Duodenal mucosa (tissue), 2 donors: ENCODE results near the gene GTF2F1.
A peak's percentile ranks its signal among the peaks of the same experiment; 100 is the strongest.

Experiments used
- H3K27ac ChIP-seq: one replicate; pipeline ENCODE4 v1.7.0; 2013; ENCODE audit warnings: low read depth, low read length
- H3K27me3 ChIP-seq, 2 donors: one replicate each; pipeline ENCODE4 v1.7.0; 2013; ENCODE audit warnings: low read length in 2 of 2, control low read depth in 1 of 2; ENCODE audit not compliant: insufficient read depth in 2 of 2, control insufficient read depth in 1 of 2
- H3K36me3 ChIP-seq, 2 donors: one replicate each; pipeline ENCODE4 v1.7.0; 2013; ENCODE audit warnings: low read length in 2 of 2, control low read depth in 1 of 2; ENCODE audit not compliant: insufficient read depth in 2 of 2, control insufficient read depth in 1 of 2
- H3K4me1 ChIP-seq, 2 donors: one replicate each; pipeline ENCODE4 v1.7.0; 2013; ENCODE audit warnings: low read length in 2 of 2, control low read depth in 1 of 2; ENCODE audit not compliant: insufficient read depth in 2 of 2, control insufficient read depth in 1 of 2
- H3K4me3 ChIP-seq, 2 donors: one replicate each; pipeline ENCODE4 v1.7.0; 2013; ENCODE audit warnings: low read length in 2 of 2, low read depth in 1 of 2
- H3K9ac ChIP-seq, 2 donors: one replicate each; pipeline ENCODE4 v1.7.0; 2013; ENCODE audit warnings: low read length in 2 of 2, low read depth in 1 of 2
- H3K9me3 ChIP-seq, 2 donors: one replicate each; pipeline ENCODE4 v1.7.0; 2013; ENCODE audit warnings: low read length in 2 of 2, control low read depth in 1 of 2; ENCODE audit not compliant: control insufficient read depth in 1 of 2

Gene GTF2F1

GRCh38 chr19:6383188-6383587 lies 9.8 kb downstream of the GTF2F1 start:
- H3K9ac ChIP-seq: no peak overlapping the region
- no peaks in the 10 kb centered on the region for H3K9me3 ChIP-seq
- H3K36me3 ChIP-seq: peaks cover 17 to 86% of the 10 kb centered on the region in 2 donors
- H3K4me1 ChIP-seq: no peaks in the 10 kb centered on the region
- H3K27ac ChIP-seq: no peak overlapping the region
- H3K27me3 ChIP-seq: no peaks in the 10 kb centered on the region
- H3K4me3 ChIP-seq: no peak overlapping the region

DNA sequence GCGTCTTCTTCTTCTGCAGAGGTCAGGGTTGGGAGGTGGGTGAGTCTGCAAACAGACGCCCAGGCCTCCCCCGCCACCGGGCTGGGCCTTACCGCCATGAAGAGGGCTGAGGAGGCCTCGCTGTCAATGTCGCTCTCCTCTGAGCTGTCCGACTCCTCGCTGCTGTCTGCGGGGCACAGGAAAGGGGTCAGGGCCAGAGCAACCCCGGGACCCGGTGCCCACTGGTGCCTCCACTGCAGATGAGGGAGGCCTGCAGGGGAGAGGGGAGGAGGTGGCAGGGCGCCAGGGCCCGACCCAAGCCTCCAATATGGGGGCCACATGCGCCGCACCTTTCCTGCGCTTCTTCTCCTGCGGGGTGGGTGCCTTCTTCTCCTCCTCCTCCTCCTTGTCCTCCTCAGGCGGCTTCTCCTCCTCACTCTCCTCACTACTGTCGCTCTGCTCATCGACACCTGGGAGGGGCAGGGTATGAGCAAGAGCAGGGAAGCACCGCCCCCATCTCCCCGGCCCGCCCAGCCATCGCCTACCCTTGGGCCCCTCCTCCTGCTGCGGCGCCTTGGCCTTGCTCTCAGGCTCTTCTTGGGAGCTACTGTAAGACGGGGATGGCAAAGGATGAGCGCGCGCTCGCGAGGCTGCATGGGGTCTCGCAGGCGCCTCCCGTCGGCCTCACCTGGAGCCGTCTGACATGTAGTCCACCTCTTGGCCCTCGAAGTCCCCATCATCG lies 11.8 kb downstream of the GTF2F1 start:
- no peaks in the 10 kb centered on the region for H3K4me1 ChIP-seq
- H3K36me3 ChIP-seq: peaks cover 17 to 67% of the 10 kb centered on the region in 2 donors
- H3K9ac ChIP-seq: no peak overlapping the region
- no peak overlapping the region for H3K4me3 ChIP-seq
- H3K9me3 ChIP-seq: no peaks in the 10 kb centered on the region
- no peaks in the 10 kb centered on the region for H3K27me3 ChIP-seq
- no peak overlapping the region for H3K27ac ChIP-seq

DNA sequence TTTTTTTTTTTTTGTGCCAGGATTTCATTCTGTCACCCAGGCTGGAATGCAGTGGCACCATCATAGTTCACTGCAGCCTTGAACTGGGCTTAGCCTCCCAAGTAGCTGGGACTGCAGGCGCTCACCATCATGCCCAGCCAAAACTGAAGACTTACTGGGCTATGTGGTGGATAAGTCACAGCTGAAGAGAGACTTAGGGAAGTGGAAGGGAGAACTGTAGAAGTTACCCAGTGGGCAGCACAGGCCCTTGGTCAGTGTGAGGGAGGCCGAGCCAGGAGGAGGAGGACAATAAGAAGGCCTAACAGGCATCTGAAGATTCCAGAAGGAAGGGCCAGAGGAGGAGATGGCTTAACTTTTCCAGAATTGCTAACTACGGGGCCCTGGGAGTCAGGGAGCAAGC lies 13.2 kb downstream of the GTF2F1 start:
- H3K27me3 ChIP-seq: no peaks in the 10 kb centered on the region
- no peak overlapping the region for H3K4me3 ChIP-seq
- no peak overlapping the region for H3K27ac ChIP-seq
- no peak overlapping the region for H3K9ac ChIP-seq
- H3K9me3 ChIP-seq: no peaks in the 10 kb centered on the region
- no peaks in the 10 kb centered on the region for H3K4me1 ChIP-seq
- peaks cover 17 to 60% of the 10 kb centered on the region in 2 donors for H3K36me3 ChIP-seq

DNA sequence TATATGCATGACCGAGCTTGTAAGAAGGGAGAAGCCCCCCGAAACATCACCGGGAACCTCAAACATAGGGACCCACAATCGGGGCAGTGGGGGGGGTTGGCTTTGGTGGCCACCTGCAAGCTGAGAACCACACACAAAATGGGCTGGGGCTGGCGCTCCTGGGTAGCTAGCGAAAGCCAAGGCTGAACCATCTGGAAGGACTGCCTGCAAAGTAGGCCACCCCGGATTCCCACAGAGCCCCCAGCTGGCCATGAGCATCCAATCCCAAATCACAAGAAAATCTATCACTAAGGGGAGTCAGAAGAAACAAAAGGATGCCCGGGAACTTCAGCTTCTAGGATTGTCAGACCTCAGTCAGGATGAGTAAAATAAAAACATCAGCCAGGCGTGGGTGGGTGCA lies 14.5 kb downstream of the GTF2F1 start:
- Histone ChIP-seq H3K4me1 (peaks cover 4 to 8% of the 10 kb centered on the region in 2 donors), H3K36me3 (peaks cover 17 to 54% of the 10 kb centered on the region in 2 donors), H3K4me3 (no peak overlapping the region), H3K27me3 (no peaks in the 10 kb centered on the region), H3K9me3 (no peaks in the 10 kb centered on the region), H3K9ac (no peak overlapping the region), H3K27ac (no peak overlapping the region)

DNA sequence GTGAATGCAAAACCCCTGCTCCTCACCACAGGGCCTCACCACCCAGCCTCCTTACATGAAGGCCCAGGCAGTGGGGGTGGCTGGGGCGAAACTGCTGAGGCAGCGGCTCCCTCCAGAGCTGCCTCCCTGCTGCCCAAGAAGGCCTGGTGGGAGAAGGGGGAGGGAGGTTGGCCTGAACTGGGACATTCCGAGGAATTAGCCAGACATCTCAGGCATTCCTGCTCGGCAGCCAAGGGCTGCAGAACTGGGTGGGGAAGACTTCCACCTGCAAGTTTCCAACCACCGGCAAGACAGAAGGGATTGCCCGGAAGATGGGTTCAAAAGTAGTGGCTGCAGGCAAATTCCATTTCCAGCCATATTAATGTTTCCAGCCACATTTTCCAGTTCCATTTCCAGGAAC lies 14.9 kb downstream of the GTF2F1 start:
- no peaks in the 10 kb centered on the region for H3K27me3 ChIP-seq
- no peak overlapping the region for H3K27ac ChIP-seq
- peaks cover 13 to 49% of the 10 kb centered on the region in 2 donors for H3K36me3 ChIP-seq
- H3K4me1 ChIP-seq: peaks cover 4 to 8% of the 10 kb centered on the region in 2 donors
- no peak overlapping the region for H3K4me3 ChIP-seq
- H3K9ac ChIP-seq: no peak overlapping the region
- no peaks in the 10 kb centered on the region for H3K9me3 ChIP-seq

GRCh38 chr19:6376512-6377190 lies 16.3 kb downstream of the GTF2F1 start:
- Histone ChIP-seq H3K9me3 (no peaks in the 10 kb centered on the region), H3K27ac (no peak overlapping the region), H3K36me3 (peaks cover 12 to 39% of the 10 kb centered on the region in 2 donors), H3K4me1 (peaks cover 7 to 14% of the 10 kb centered on the region in 2 donors), H3K9ac (no peak overlapping the region), H3K27me3 (no peaks in the 10 kb centered on the region), H3K4me3 (no peak overlapping the region)

- H3K4me3 ChIP-seq: no peak within 1 kb of the TSS
- H3K27me3 ChIP-seq: no peaks in the 10 kb centered on the region
- peaks cover 11 to 28% of the 10 kb centered on the region in 2 donors for H3K36me3 ChIP-seq
- no peak within 1 kb of the TSS for H3K27ac ChIP-seq
- H3K4me1 ChIP-seq: peaks cover 7 to 14% of the 10 kb centered on the region in 2 donors
- no peaks in the 10 kb centered on the region for H3K9me3 ChIP-seq
- H3K9ac ChIP-seq: no peak within 1 kb of the TSS
These were observed 17.5 kb downstream of the GTF2F1 start, which contains the start of gene PSPN for GRCh38 chr19:6375411-6376010. TSS of gene PSPN (minus strand) at chr19:6375933. CDS start at chr19:6375849, 84 bp downstream.

DNA sequence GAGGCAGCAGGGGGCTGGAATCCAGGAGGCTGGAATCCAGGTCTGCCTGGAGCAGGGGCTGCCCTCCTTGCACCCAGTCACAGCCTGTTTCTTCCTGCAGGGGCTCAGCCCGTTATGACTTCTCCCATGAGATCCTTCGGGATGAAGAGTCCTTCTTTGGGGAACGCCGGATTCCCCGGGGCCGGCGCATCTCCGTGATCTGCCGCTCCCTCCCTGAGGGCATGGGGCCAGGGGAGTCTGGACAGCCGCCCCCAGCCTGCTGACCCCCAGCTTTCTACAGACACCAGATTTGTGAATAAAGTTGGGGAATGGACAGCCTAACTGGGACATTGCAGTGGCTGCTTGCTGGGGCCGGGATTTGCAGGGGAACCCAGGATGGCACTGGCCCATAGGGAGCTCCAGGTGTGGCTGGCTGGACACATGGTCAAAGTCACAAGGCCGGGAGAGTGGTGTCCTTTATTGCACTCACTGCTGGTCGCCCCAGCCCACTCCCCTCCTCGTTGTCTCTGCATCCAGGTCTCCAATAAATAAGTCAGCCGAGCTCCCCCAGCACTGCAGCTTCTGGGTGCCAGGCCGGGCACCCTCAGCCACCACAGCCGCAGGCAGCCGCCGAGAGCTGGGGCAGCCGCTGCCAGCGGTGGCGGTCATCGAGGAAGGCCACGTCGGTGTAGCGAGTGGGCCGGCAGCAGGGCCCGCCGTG lies 18.1 kb downstream of the GTF2F1 start:
- no peaks in the 10 kb centered on the region for H3K27me3 ChIP-seq
- H3K4me3 ChIP-seq: no peak overlapping the region
- H3K4me1 ChIP-seq: peaks cover 7 to 14% of the 10 kb centered on the region in 2 donors
- no peak overlapping the region for H3K27ac ChIP-seq
- no peak overlapping the region for H3K9ac ChIP-seq
- peaks cover 4 to 21% of the 10 kb centered on the region in 2 donors for H3K36me3 ChIP-seq
- H3K9me3 ChIP-seq: no peaks in the 10 kb centered on the region

GRCh38 chr19:6374161-6374709 lies 18.7 kb downstream of the GTF2F1 start:
- Histone ChIP-seq H3K9me3 (no peaks in the 10 kb centered on the region), H3K27me3 (no peaks in the 10 kb centered on the region), H3K9ac (peak overlapping the region in 1 of 2 donors; percentile 59), H3K4me1 (peaks cover 7 to 14% of the 10 kb centered on the region in 2 donors), H3K4me3 (peak overlapping the region in 1 of 2 donors; percentile 60), H3K27ac (no peak overlapping the region), H3K36me3 (peaks cover 0 to 19% of the 10 kb centered on the region in 2 donors)
